ENCODE data around the gene TNNT2. TPM values are rescaled to one million over a fixed set of nuclear protein-coding genes. Genes with fewer than 3 reads are reported as not detected.
A peak's percentile ranks its signal among the peaks of the same experiment; 100 is the strongest.

Gene TNNT2
- total and polyA plus RNA-seq, 2 of the 13 experiments (the other 11 are each of a cell fraction or from before 2014, with no cell fraction given), result 0.20 to 0.63 TPM

DNA sequence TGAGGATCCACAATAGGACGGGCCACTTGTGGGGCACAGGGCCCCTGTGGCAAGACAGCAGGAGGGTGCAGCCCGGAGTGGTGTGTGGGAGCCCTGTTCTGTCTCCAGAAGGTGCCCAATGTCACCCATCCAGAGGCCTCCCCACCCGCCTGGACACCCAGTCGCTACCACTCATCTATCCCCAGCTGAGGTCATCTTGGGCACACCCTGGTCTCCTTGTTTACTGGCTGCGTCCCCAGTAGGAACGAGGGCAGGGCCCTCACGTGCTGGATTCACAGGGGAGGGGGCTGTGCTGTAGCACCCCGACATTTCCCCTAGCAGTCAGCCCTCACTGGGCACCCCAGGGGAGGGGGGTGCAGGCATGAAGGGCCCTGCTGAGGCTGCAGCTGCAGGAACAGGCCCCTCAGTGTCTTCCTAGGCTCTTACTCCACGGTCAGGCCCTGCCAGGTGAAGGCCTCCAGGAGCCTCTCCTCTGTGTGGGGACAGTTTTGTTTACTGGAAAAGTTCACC is 2.3 kb upstream of the TNNT2 start (continued):
- TF ChIP-seq, protein P1, sequence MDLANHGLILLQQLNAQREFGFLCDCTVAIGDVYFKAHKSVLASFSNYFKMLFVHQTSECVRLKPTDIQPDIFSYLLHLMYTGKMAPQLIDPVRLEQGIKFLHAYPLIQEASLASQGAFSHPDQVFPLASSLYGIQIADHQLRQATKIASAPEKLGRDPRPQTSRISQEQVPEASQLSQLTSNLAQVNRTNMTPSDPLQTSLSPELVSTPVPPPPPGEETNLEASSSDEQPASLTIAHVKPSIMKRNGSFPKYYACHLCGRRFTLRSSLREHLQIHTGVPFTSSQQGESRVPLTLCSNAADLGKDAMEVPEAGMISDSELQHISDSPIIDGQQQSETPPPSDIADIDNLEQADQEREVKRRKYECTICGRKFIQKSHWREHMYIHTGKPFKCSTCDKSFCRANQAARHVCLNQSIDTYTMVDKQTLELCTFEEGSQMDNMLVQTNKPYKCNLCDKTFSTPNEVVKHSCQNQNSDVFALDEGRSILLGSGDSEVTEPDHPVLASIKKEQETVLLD (CRISPR knock-in tag; IDR thresholded peaks at IDR 0.05; ENCODE audit: low read depth), result no peak
- TF ChIP-seq KLF16 (CRISPR knock-in tag; IDR thresholded peaks at IDR 0.05) (no peak), AKAP8 (CRISPR knock-in tag; IDR thresholded peaks at IDR 0.05) (0 out of 2 replicates have a peak, but pooled peaks have one; percentile 12), ZNF260 (CRISPR knock-in tag; IDR thresholded peaks at IDR 0.05; ENCODE audit: borderline replicate concordance, low read depth) (no peak), KDM2A (CRISPR knock-in tag; IDR thresholded peaks at IDR 0.05; ENCODE audit: borderline replicate concordance, low read depth) (0 out of 2 replicates have a peak, but pooled peaks have one; percentile 46), RXRB (CRISPR knock-in tag; IDR thresholded peaks at IDR 0.05; ENCODE audit: borderline replicate concordance) (no peak), REXO4 (CRISPR knock-in tag; IDR thresholded peaks at IDR 0.05; ENCODE audit: borderline replicate concordance) (no peak), ZNF672 (CRISPR knock-in tag; IDR thresholded peaks at IDR 0.05) (no peak), KMT2A (CRISPR knock-in tag; IDR thresholded peaks at IDR 0.05) (no peak), XBP1 (CRISPR knock-in tag; IDR thresholded peaks at IDR 0.05) (no peak), AGO2 (optimal IDR thresholded peaks at IDR 0.05; ENCODE audit: low read depth, low read length) (peak; percentile 90), POLR2A (IDR thresholded peaks at IDR 0.05; ENCODE audit: insufficient read depth in 1 of 2, low read depth in 2 of 2, low read length in 2 of 2) (peak in 1 of 2 experiments; percentile 19; a peak in 1 of 4 replicates)
- TF ChIP-seq, protein P2, sequence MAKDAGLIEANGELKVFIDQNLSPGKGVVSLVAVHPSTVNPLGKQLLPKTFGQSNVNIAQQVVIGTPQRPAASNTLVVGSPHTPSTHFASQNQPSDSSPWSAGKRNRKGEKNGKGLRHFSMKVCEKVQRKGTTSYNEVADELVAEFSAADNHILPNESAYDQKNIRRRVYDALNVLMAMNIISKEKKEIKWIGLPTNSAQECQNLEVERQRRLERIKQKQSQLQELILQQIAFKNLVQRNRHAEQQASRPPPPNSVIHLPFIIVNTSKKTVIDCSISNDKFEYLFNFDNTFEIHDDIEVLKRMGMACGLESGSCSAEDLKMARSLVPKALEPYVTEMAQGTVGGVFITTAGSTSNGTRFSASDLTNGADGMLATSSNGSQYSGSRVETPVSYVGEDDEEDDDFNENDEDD (CRISPR knock-in tag; IDR thresholded peaks at IDR 0.05; ENCODE audit: borderline replicate concordance), result no peak
- TF ChIP-seq, protein P3, sequence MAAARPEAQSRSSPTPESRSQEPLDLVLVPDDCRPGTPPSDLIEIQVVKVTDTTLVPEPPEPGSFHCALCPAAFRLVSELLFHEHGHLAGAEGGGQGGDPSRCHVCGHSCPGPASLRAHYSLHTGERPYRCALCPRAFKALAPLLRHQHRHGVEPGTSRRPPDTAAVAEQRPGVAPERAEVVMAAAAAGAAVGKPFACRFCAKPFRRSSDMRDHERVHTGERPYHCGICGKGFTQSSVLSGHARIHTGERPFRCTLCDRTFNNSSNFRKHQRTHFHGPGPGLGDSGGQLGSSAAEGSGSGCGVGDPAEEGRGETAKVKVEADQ (CRISPR knock-in tag; IDR thresholded peaks at IDR 0.05; ENCODE audit: borderline replicate concordance), result no peak
- TF ChIP-seq, protein P4, sequence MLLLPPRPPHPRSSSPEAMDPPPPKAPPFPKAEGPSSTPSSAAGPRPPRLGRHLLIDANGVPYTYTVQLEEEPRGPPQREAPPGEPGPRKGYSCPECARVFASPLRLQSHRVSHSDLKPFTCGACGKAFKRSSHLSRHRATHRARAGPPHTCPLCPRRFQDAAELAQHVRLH (CRISPR knock-in tag; IDR thresholded peaks at IDR 0.05; ENCODE audit: borderline replicate concordance, low read depth), result no peak
- TF ChIP-seq, protein P5, sequence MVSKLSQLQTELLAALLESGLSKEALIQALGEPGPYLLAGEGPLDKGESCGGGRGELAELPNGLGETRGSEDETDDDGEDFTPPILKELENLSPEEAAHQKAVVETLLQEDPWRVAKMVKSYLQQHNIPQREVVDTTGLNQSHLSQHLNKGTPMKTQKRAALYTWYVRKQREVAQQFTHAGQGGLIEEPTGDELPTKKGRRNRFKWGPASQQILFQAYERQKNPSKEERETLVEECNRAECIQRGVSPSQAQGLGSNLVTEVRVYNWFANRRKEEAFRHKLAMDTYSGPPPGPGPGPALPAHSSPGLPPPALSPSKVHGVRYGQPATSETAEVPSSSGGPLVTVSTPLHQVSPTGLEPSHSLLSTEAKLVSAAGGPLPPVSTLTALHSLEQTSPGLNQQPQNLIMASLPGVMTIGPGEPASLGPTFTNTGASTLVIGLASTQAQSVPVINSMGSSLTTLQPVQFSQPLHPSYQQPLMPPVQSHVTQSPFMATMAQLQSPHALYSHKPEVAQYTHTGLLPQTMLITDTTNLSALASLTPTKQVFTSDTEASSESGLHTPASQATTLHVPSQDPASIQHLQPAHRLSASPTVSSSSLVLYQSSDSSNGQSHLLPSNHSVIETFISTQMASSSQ (IDR thresholded peaks at IDR 0.05; ENCODE audit: low read depth), result no peak
- TF ChIP-seq, protein P5 (CRISPR knock-in tag; IDR thresholded peaks at IDR 0.05; ENCODE audit: borderline replicate concordance), result no peak
- TF ChIP-seq, protein P6, sequence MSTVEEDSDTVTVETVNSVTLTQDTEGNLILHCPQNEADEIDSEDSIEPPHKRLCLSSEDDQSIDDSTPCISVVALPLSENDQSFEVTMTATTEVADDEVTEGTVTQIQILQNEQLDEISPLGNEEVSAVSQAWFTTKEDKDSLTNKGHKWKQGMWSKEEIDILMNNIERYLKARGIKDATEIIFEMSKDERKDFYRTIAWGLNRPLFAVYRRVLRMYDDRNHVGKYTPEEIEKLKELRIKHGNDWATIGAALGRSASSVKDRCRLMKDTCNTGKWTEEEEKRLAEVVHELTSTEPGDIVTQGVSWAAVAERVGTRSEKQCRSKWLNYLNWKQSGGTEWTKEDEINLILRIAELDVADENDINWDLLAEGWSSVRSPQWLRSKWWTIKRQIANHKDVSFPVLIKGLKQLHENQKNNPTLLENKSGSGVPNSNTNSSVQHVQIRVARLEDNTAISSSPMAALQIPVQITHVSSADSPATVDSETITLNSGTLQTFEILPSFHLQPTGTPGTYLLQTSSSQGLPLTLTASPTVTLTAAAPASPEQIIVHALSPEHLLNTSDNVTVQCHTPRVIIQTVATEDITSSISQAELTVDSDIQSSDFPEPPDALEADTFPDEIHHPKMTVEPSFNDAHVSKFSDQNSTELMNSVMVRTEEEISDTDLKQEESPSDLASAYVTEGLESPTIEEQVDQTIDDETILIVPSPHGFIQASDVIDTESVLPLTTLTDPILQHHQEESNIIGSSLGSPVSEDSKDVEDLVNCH (CRISPR knock-in tag; IDR thresholded peaks at IDR 0.05), result no peak
- TF ChIP-seq, protein P7, sequence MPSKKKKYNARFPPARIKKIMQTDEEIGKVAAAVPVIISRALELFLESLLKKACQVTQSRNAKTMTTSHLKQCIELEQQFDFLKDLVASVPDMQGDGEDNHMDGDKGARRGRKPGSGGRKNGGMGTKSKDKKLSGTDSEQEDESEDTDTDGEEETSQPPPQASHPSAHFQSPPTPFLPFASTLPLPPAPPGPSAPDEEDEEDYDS (CRISPR knock-in tag; IDR thresholded peaks at IDR 0.05), result no peak
